Vagina (tissue), 2 donors: ENCODE results near the gene ADD3. TPM values are rescaled to one million over a fixed set of nuclear protein-coding genes. Genes with fewer than 3 reads are reported as not detected.

Experiments used
- DNase-seq, 2 donors: peaks; one replicate each; pipeline ENCODE4 v3.0.0-alpha.2; 2017; ENCODE audit errors: extremely low spot score in 2 of 2
- H3K27ac ChIP-seq: fragments of 200-600 bp; sonication (generic); one replicate; pipeline ENCODE4 v1.5.1; 2019
- H3K27me3 ChIP-seq: fragments of 200-600 bp; sonication (generic); one replicate; pipeline ENCODE4 v1.5.1; 2019
- H3K36me3 ChIP-seq, 2 donors: fragments of 200-600 bp; sonication (generic); one replicate each; pipeline ENCODE4 v1.5.1; 2017 to 2019
- H3K4me1 ChIP-seq: fragments of 200-600 bp; sonication (generic); one replicate; pipeline ENCODE4 v1.5.1; 2019
- H3K4me3 ChIP-seq, 2 donors: fragments of 200-600 bp; sonication (generic); 1 replicate in 1 of 2; 2 replicates in 1 of 2; pipeline ENCODE4 v1.5.1; 2016 to 2019
- H3K9me3 ChIP-seq: fragments of 200-600 bp; sonication (generic); one replicate; pipeline ENCODE4 v1.5.1; 2019
- CTCF ChIP-seq, 3 experiments: fragments of 450-650 bp in 2 of 3; fragments of 200-600 bp in 1 of 3; sonication (generic) in 1 of 3; IDR thresholded peaks; one replicate each; pipeline ENCODE4 v1.5.1; 2017 to 2019; ENCODE audit warnings: antibody characterized with exemption in 3 of 3, mild to moderate bottlenecking in 2 of 3, moderate library complexity in 2 of 3
- POLR2A ChIP-seq, 2 donors: fragments of 450-650 bp; IDR thresholded peaks; one replicate each; pipeline ENCODE4 v1.6.1; 2017; ENCODE audit warnings: antibody characterized with exemption in 2 of 2, mild to moderate bottlenecking in 2 of 2, moderate library complexity in 2 of 2
- POLR2AphosphoS5 ChIP-seq, 2 donors: sonication (generic); formaldehyde crosslinking; IDR thresholded peaks; one replicate each; pipeline ENCODE4 v1.9.0; 2017; ENCODE audit warnings: antibody characterized with exemption in 2 of 2, mild to moderate bottlenecking in 2 of 2, low read depth in 1 of 2; ENCODE audit not compliant: insufficient read depth in 1 of 2
- intact Hi-C: fragments of 100-400 bp; cut with DNase I; formaldehyde crosslinking; loops from one replicate; pipeline ENCODE4 v1.15.1; 2023
- total RNA-seq: library from RNA; depleted of rRNA; stranded (reverse); fragments of >200 nt; gene quantifications from one replicate; pipeline ENCODE4 v1.2.3, GENCODE V29; 2016

ADD3 gene
- total RNA-seq, 1 donor from 2014 or later, result 114 TPM

- Histone ChIP-seq H3K27me3 (no peaks in the 10 kb centered on the region), H3K4me1 (peaks cover 56% of the 10 kb centered on the region), H3K27ac (no peak overlapping the region), H3K36me3 (no peaks in the 10 kb centered on the region), H3K4me3 (no peak overlapping the region), H3K9me3 (no peaks in the 10 kb centered on the region)
- TF ChIP-seq POLR2AphosphoS5 (IDR thresholded peaks at IDR 0.05; ENCODE audit: insufficient read depth in 1 of 2, low read depth in 1 of 2), result no peak
- no peak for TF ChIP-seq CTCF (IDR thresholded peaks at IDR 0.05)
- TF ChIP-seq POLR2A (IDR thresholded peaks at IDR 0.05), result no peak
- no peak for DNase-seq
- intact Hi-C loops, result no loop called here
Observed at GRCh38 chr10:110087682-110088081, 79.9 kb downstream of the ADD3 start.

GRCh38 chr10:110088367-110089104, 80.8 kb downstream of the ADD3 start:
- H3K27ac ChIP-seq, result no peak overlapping the region
- peaks cover 47% of the 10 kb centered on the region for H3K4me1 ChIP-seq
- intact Hi-C loops, result no loop called here
- no peaks in the 10 kb centered on the region for H3K27me3 ChIP-seq
- no peaks in the 10 kb centered on the region for H3K9me3 ChIP-seq
- no peaks in the 10 kb centered on the region for H3K36me3 ChIP-seq
- no peak for DNase-seq
- no peak for TF ChIP-seq CTCF (IDR thresholded peaks at IDR 0.05)
- no peak for TF ChIP-seq POLR2AphosphoS5 (IDR thresholded peaks at IDR 0.05; ENCODE audit: insufficient read depth in 1 of 2, low read depth in 1 of 2)
- no peak for TF ChIP-seq POLR2A (IDR thresholded peaks at IDR 0.05)
- no peak overlapping the region for H3K4me3 ChIP-seq

GRCh38 chr10:110091830-110092229, 84.0 kb downstream of the ADD3 start:
- no peak for DNase-seq
- H3K4me3 ChIP-seq, result no peak overlapping the region
- no peak overlapping the region for H3K27ac ChIP-seq
- no peaks in the 10 kb centered on the region for H3K27me3 ChIP-seq
- intact Hi-C loops, result no loop called here
- H3K9me3 ChIP-seq, result no peaks in the 10 kb centered on the region
- H3K4me1 ChIP-seq, result peaks cover 47% of the 10 kb centered on the region
- TF ChIP-seq CTCF (IDR thresholded peaks at IDR 0.05) (no peak), POLR2AphosphoS5 (IDR thresholded peaks at IDR 0.05; ENCODE audit: insufficient read depth in 1 of 2, low read depth in 1 of 2) (no peak), POLR2A (IDR thresholded peaks at IDR 0.05) (no peak)
- H3K36me3 ChIP-seq, result no peaks in the 10 kb centered on the region

- Histone ChIP-seq H3K4me3 (no peak overlapping the region), H3K27ac (no peak overlapping the region), H3K36me3 (no peaks in the 10 kb centered on the region), H3K9me3 (no peaks in the 10 kb centered on the region), H3K4me1 (peaks cover 39% of the 10 kb centered on the region), H3K27me3 (no peaks in the 10 kb centered on the region)
- no peak for DNase-seq
- TF ChIP-seq CTCF (IDR thresholded peaks at IDR 0.05) (no peak), POLR2AphosphoS5 (IDR thresholded peaks at IDR 0.05; ENCODE audit: insufficient read depth in 1 of 2, low read depth in 1 of 2) (no peak), POLR2A (IDR thresholded peaks at IDR 0.05) (no peak)
- intact Hi-C loops, result no loop called here
Observed at GRCh38 chr10:110093722-110094121, 85.9 kb downstream of the ADD3 start.

- intact Hi-C loops, result no loop called here
- Histone ChIP-seq H3K4me1 (peaks cover 30% of the 10 kb centered on the region), H3K27ac (no peak overlapping the region), H3K4me3 (no peak overlapping the region), H3K9me3 (no peaks in the 10 kb centered on the region), H3K27me3 (no peaks in the 10 kb centered on the region), H3K36me3 (no peaks in the 10 kb centered on the region)
- no peak for DNase-seq
- TF ChIP-seq POLR2AphosphoS5 (IDR thresholded peaks at IDR 0.05; ENCODE audit: insufficient read depth in 1 of 2, low read depth in 1 of 2) (no peak), POLR2A (IDR thresholded peaks at IDR 0.05) (no peak), CTCF (IDR thresholded peaks at IDR 0.05) (no peak)
Observed at GRCh38 chr10:110094786-110095185, 87.0 kb downstream of the ADD3 start.
